HepG2 (cell line): ENCODE results near the gene STARD10. TPM values are rescaled to one million over a fixed set of nuclear protein-coding genes. Genes with fewer than 3 reads are reported as not detected.

Source experiments
- ATRX ChIP-seq: sonication (generic); formaldehyde crosslinking; IDR thresholded peaks from 2 replicates; pipeline ENCODE4 v1.4.0; 2020; ENCODE audit warnings: missing genetic modification reagents, borderline replicate concordance
- BCL3 ChIP-seq: sonication (generic); formaldehyde crosslinking; IDR thresholded peaks from 2 replicates; pipeline ENCODE4 v1.5.1; 2020; ENCODE audit warnings: mild to moderate bottlenecking, missing genetic modification reagents, moderate library complexity
- HBP1 ChIP-seq: IDR thresholded peaks from 2 replicates; pipeline ENCODE4 v1.6.1; 2016; ENCODE audit warnings: low read depth, control low read depth
- TAF15 ChIP-seq: fragments of 200-400 bp; formaldehyde crosslinking; IDR thresholded peaks from one replicate; pipeline ENCODE4 v1.6.1; 2018; ENCODE audit warnings: mild to moderate bottlenecking, low read depth, low read length; ENCODE audit not compliant: poor library complexity, severe bottlenecking
- THAP7 ChIP-seq: sonication (generic); formaldehyde crosslinking; IDR thresholded peaks from 2 replicates; pipeline ENCODE4 v1.8.1; 2023; ENCODE audit warnings: mild to moderate bottlenecking, missing genetic modification reagents
- ZNF235 ChIP-seq: sonication (generic); formaldehyde crosslinking; IDR thresholded peaks from 2 replicates; pipeline ENCODE4 v1.8.1; 2023; ENCODE audit warnings: mild to moderate bottlenecking, missing genetic modification reagents, borderline replicate concordance
- ZNF564 ChIP-seq: sonication (generic); formaldehyde crosslinking; IDR thresholded peaks from 2 replicates; pipeline ENCODE4 v1.8.1; 2023; ENCODE audit warnings: mild to moderate bottlenecking, missing genetic modification reagents
- ZNF773 ChIP-seq: sonication (generic); formaldehyde crosslinking; IDR thresholded peaks from 2 replicates; pipeline ENCODE4 v1.4.0; 2020; ENCODE audit warnings: missing genetic modification reagents, borderline replicate concordance
- ZNF800 ChIP-seq: sonication (generic); formaldehyde crosslinking; IDR thresholded peaks from 2 replicates; pipeline ENCODE4 v1.4.0; 2020; ENCODE audit warnings: missing genetic modification reagents
- polyA plus RNA-seq, 8 experiments: library from polyadenylated mRNA; depleted of rRNA in 3 of 8; stranded (reverse) in 7 of 8; unstranded in 1 of 8; fragments of >200 nt; fragmentation: Illumina TruSeq in 4 of 8; extraction: Trizol in 4 of 8; gene quantifications; 2 replicates each; pipeline versions ENCODE4 v1.2.1 to v1.2.3, GENCODE V29; 2011 to 2016; ENCODE audit warnings: low read depth in 4 of 8, missing spikeins in 1 of 8, mixed read lengths in 1 of 8; ENCODE audit not compliant: insufficient read depth in 1 of 8
- total RNA-seq, 5 experiments: library from RNA; depleted of rRNA; stranded (reverse); fragments of >200 nt; fragmentation: Illumina TruSeq; extraction: Trizol; gene quantifications; 2 replicates each; pipeline ENCODE4 v1.2.3, GENCODE V29; 2016; ENCODE audit warnings: low read depth in 1 of 5
- TF ChIP-seq, protein P1 (sequence below): sonication (generic); formaldehyde crosslinking; IDR thresholded peaks from 2 replicates; pipeline ENCODE4 v1.8.1; 2023; ENCODE audit warnings: missing genetic modification reagents, mild to moderate bottlenecking, borderline replicate concordance
- TF ChIP-seq, protein P2 (sequence below): sonication (generic); formaldehyde crosslinking; IDR thresholded peaks from 2 replicates; pipeline ENCODE4 v1.9.0; 2021; ENCODE audit warnings: missing genetic modification reagents, borderline replicate concordance
- TF ChIP-seq, protein P3 (sequence below): IDR thresholded peaks from 2 replicates; pipeline ENCODE4 v1.6.1; 2016; ENCODE audit warnings: low read depth, borderline replicate concordance

STARD10 gene
- total and polyA plus RNA-seq, 2 of the 13 experiments (the other 11 are each of a cell fraction or from before 2014, with no cell fraction given): 260 to 341 TPM

- TF ChIP-seq, protein P1, sequence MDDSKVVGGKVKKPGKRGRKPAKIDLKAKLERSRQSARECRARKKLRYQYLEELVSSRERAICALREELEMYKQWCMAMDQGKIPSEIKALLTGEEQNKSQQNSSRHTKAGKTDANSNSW: 0 out of 2 replicates have a peak, but pooled peaks have one; percentile 77
- TF ChIP-seq ZNF800 (CRISPR knock-in tag): no peak
- no peak for TF ChIP-seq THAP7 (CRISPR knock-in tag)
- TF ChIP-seq ZNF235 (CRISPR knock-in tag): no peak
- TF ChIP-seq BCL3 (CRISPR knock-in tag): peak; percentile 91
- TF ChIP-seq, protein P2, sequence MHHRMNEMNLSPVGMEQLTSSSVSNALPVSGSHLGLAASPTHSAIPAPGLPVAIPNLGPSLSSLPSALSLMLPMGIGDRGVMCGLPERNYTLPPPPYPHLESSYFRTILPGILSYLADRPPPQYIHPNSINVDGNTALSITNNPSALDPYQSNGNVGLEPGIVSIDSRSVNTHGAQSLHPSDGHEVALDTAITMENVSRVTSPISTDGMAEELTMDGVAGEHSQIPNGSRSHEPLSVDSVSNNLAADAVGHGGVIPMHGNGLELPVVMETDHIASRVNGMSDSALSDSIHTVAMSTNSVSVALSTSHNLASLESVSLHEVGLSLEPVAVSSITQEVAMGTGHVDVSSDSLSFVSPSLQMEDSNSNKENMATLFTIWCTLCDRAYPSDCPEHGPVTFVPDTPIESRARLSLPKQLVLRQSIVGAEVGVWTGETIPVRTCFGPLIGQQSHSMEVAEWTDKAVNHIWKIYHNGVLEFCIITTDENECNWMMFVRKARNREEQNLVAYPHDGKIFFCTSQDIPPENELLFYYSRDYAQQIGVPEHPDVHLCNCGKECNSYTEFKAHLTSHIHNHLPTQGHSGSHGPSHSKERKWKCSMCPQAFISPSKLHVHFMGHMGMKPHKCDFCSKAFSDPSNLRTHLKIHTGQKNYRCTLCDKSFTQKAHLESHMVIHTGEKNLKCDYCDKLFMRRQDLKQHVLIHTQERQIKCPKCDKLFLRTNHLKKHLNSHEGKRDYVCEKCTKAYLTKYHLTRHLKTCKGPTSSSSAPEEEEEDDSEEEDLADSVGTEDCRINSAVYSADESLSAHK: no peak
- TF ChIP-seq HBP1 (CRISPR knock-in tag): peak; percentile 71; the same call in 1 of the 2 replicates
- no peak for TF ChIP-seq ATRX (CRISPR knock-in tag)
- TF ChIP-seq ZNF773: no peak
- TF ChIP-seq, protein P3, sequence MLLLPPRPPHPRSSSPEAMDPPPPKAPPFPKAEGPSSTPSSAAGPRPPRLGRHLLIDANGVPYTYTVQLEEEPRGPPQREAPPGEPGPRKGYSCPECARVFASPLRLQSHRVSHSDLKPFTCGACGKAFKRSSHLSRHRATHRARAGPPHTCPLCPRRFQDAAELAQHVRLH (CRISPR knock-in tag): peak; percentile 95; the same call in 1 of the 2 replicates
- peak; percentile 73; the same call in 1 of the 2 replicates for TF ChIP-seq ZNF564 (CRISPR knock-in tag)
- TF ChIP-seq TAF15: peak; percentile 89
Observed at GRCh38 chr11:72793425-72794367, at the start of gene STARD10 (continued).
